Measurements from ENCODE around the gene ATAD2B. TPM values are rescaled to one million over a fixed set of nuclear protein-coding genes. Genes with fewer than 3 reads are reported as not detected.
"Not testable (repeated sequence)": the region's sequence is repeated elsewhere in the genome, so short reads cannot be mapped to it uniquely, and the experiment has no call there.

ATAD2B gene
- total and polyA plus RNA-seq, 2 of the 4 experiments (the other 2 are of a cell fraction): 1.5 to 5.0 TPM

- TF ChIP-seq ELK1 (IDR thresholded peaks at IDR 0.05; ENCODE audit: borderline replicate concordance, low read depth, low read length) (no peak), RFX5 (IDR thresholded peaks at IDR 0.05; ENCODE audit: low read depth, low read length) (no peak), NFE2L2 (IDR thresholded peaks at IDR 0.05; ENCODE audit: low read depth, low read length) (no peak)
Observed at GRCh38 chr2:23953625-23954024, 26.7 kb upstream of the ATAD2B start (continued).

- H2AK5ac ChIP-seq (ENCODE audit: low read depth, low read length); H4K5ac ChIP-seq (ENCODE audit: low read depth, low read length); H4K20me1 ChIP-seq (ENCODE audit: insufficient read depth, low read length); H3K9me3 ChIP-seq (ENCODE audit: control insufficient read depth, insufficient read depth, low read length); H4K8ac ChIP-seq (ENCODE audit: low read depth in 2 of 2, low read length in 2 of 2); H3K36me3 ChIP-seq (ENCODE audit: control insufficient read depth, insufficient read depth, low read length); H2BK15ac ChIP-seq (ENCODE audit: low read depth, low read length); H2AK9ac ChIP-seq (replicated peaks; ENCODE audit: low read depth, low read length, poor library complexity); H3K4me3 ChIP-seq (ENCODE audit: insufficient read depth, low read depth, low read length); H2BK5ac ChIP-seq (ENCODE audit: low read depth, low read length, poor library complexity, severe bottlenecking); H3K4me1 ChIP-seq (ENCODE audit: control insufficient read depth, insufficient read depth, low read length); H3K23ac ChIP-seq (ENCODE audit: low read depth, low read length); H3K56ac ChIP-seq (ENCODE audit: extremely low read depth, insufficient read depth, low read length); H4K91ac ChIP-seq (ENCODE audit: insufficient read depth, low read depth, low read length); H3K27me3 ChIP-seq (ENCODE audit: control insufficient read depth, insufficient read depth, low read length); H3K14ac ChIP-seq (replicated peaks; ENCODE audit: low read depth, low read length); H3K9ac ChIP-seq (ENCODE audit: low read depth, low read length); H3K4me2 ChIP-seq (ENCODE audit: low read depth, low read length); in situ Hi-C loops (cut with MboI; ENCODE audit: low sequenced_read_pairs); DNase-seq; BruUV-seq (replicated peaks); H2BK120ac ChIP-seq (ENCODE audit: low read depth, low read length); ATAC-seq (ENCODE audit: low read depth); POLR2A ChIA-PET (ENCODE audit: unreplicated experiment); intact Hi-C loops (cut with micrococcal nuclease); H3K27ac ChIP-seq (ENCODE audit: insufficient read depth, low read length); H2AFZ ChIP-seq (replicated peaks; ENCODE audit: low read length, poor library complexity); H3K18ac ChIP-seq (ENCODE audit: low read depth, low read length); H3K9me1 ChIP-seq (ENCODE audit: insufficient read depth, low read length); H2BK20ac ChIP-seq (ENCODE audit: low read depth, low read length); H3K4ac ChIP-seq (ENCODE audit: low read depth, low read length); dilution Hi-C loops (cut with HindIII; ENCODE audit: low sequenced_read_pairs, unreplicated experiment): not testable (repeated sequence)
- no CpG with 5 or more reads among the region's 3 CpGs for WGBS, 2 experiments (ENCODE audit: extremely low coverage in 2 of 2, insufficient read length in 1 of 2)
- CTCF ChIA-PET: interaction anchor here (0.6 to 1.4 kb wide), 3 partner anchors 26 to 336 kb away, joined by 3 to 4 read pairs (median 4); partner anchors contain the start of gene ATAD2B
- H3K79me1 ChIP-seq (ENCODE audit: low read depth in 1 of 2, low read length in 2 of 2): peaks cover 25 to 49% of the 10 kb centered on the region in 2 experiments
Observed at GRCh38 chr2:23952558-23952957, 25.6 kb upstream of the ATAD2B start.
